NCI-H2171 (cell line): ENCODE results near the gene EARS2.

Source experiments
- DNase-seq: peaks from one replicate; lab custom pipeline; 2025; lab: John Stamatoyannopoulos, UW

The EARS2 gene

GRCh38 chr16:23482778-23483177 is 74.4 kb downstream of the EARS2 start:
- DNase-seq = no peak

GRCh38 chr16:23480257-23480656 is 76.9 kb downstream of the EARS2 start:
- DNase-seq = no peak

GRCh38 chr16:23479138-23479537 is 78.0 kb downstream of the EARS2 start:
- DNase-seq = no peak

GRCh38 chr16:23478566-23478965 is 78.6 kb downstream of the EARS2 start:
- DNase-seq = no peak

GRCh38 chr16:23476289-23476688 is 80.9 kb downstream of the EARS2 start:
- no peak for DNase-seq
